ENCODE data around the gene TFAP2C. TPM values are rescaled to one million over a fixed set of nuclear protein-coding genes. Genes with fewer than 3 reads are reported as not detected.
"Not testable (repeated sequence)": the region's sequence is repeated elsewhere in the genome, so short reads cannot be mapped to it uniquely, and the experiment has no call there.

TFAP2C gene
- total RNA-seq, 1 donor from 2014 or later, result 20.5 TPM

- H3K27ac Mint-ChIP-seq, result no peak overlapping the region
- no peaks in the 10 kb centered on the region for H3K36me3 Mint-ChIP-seq
- no peak for DNase-seq (ENCODE audit: extremely low spot score, unreplicated experiment)
- H3K9me3 Mint-ChIP-seq, result no peaks in the 10 kb centered on the region
- H3K27me3 Mint-ChIP-seq, result peaks cover 6% of the 10 kb centered on the region
- TF ChIP-seq, protein P1, sequence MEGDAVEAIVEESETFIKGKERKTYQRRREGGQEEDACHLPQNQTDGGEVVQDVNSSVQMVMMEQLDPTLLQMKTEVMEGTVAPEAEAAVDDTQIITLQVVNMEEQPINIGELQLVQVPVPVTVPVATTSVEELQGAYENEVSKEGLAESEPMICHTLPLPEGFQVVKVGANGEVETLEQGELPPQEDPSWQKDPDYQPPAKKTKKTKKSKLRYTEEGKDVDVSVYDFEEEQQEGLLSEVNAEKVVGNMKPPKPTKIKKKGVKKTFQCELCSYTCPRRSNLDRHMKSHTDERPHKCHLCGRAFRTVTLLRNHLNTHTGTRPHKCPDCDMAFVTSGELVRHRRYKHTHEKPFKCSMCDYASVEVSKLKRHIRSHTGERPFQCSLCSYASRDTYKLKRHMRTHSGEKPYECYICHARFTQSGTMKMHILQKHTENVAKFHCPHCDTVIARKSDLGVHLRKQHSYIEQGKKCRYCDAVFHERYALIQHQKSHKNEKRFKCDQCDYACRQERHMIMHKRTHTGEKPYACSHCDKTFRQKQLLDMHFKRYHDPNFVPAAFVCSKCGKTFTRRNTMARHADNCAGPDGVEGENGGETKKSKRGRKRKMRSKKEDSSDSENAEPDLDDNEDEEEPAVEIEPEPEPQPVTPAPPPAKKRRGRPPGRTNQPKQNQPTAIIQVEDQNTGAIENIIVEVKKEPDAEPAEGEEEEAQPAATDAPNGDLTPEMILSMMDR (conservative IDR thresholded peaks at IDR 0.05), result no peak
- H3K4me1 Mint-ChIP-seq (ENCODE audit: unreplicated experiment), result no peaks in the 10 kb centered on the region
- H3K4me3 Mint-ChIP-seq, result no peak overlapping the region
These were observed 14.9 kb upstream of the TFAP2C start for GRCh38 chr20:56614196-56614595.

DNA sequence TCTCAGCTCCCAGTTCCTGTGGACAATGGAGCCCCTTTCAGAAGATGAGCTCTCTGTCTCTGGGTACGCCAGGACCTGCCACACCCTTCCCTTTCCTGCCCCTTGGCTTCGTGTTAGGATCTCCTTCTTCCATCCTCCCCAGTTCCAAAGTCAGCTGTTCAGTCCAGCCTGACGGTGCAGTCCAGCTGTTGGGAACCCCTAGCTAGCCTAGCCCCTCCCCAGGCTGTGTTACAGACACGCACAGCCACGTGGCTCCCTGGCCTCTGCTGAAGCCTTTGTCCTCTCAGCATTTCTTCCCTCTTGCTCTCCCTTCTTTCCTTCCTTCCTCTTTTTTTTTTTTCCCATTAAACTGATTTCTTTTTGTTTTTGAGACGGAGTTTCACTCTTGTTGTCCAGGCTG, 12.4 kb upstream of the TFAP2C start:
- Mint-ChIP-seq H3K4me1 (ENCODE audit: unreplicated experiment) (no peaks in the 10 kb centered on the region), H3K36me3 (no peaks in the 10 kb centered on the region), H3K27me3 (peaks cover 6% of the 10 kb centered on the region), H3K4me3 (no peak overlapping the region), H3K27ac (no peak overlapping the region), H3K9me3 (no peaks in the 10 kb centered on the region)
- TF ChIP-seq, protein P1 (conservative IDR thresholded peaks at IDR 0.05), result no peak
- no peak for DNase-seq (ENCODE audit: extremely low spot score, unreplicated experiment)

DNA sequence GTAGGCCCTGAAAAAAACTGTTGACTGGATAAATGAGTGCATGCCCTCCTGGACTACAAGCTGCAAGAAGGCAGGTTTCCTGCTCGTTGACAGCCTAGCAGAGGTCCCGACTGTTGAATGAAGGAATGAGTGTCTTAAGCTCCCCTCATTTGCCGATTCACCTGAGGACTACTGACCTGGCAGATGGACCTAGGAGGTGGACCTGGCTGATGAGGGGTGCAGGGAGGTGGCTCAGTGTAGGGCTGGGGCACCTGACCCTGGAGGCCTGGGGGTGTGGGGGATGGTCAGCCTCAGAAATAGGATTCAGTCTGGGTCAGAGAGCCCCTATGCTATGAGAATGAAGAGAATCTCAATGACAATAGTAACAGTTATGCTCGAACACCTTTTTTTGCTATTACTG, 11.6 kb upstream of the TFAP2C start:
- no peak for DNase-seq (ENCODE audit: extremely low spot score, unreplicated experiment)
- Mint-ChIP-seq H3K36me3 (no peaks in the 10 kb centered on the region), H3K4me1 (ENCODE audit: unreplicated experiment) (no peaks in the 10 kb centered on the region), H3K27me3 (peaks cover 6% of the 10 kb centered on the region), H3K27ac (no peak overlapping the region), H3K4me3 (no peak overlapping the region), H3K9me3 (no peaks in the 10 kb centered on the region)
- TF ChIP-seq, protein P1 (conservative IDR thresholded peaks at IDR 0.05), result no peak

DNA sequence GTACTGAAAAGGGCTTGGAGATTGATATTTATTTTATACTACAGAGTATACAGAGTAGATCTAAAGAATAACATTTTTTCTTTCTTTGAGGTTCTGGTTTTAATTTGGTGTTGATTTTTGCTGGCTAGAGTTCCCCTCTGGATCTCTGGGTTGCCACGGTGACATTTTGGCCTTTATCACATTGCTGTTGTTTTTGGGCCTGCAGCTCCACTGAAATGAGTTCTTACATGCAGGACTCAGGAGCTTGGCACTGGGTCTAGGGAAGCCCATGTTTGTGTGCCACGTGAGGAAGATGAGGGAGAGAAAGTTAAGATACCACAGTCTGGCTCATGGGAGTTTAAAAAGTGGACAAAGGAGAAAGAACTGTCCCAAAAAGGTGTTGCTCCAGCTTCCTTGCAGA, 7.4 kb upstream of the TFAP2C start:
- TF ChIP-seq, protein P1 (conservative IDR thresholded peaks at IDR 0.05), result no peak
- H3K36me3 Mint-ChIP-seq, result no peaks in the 10 kb centered on the region
- peaks cover 32% of the 10 kb centered on the region for H3K27me3 Mint-ChIP-seq
- no peak for DNase-seq (ENCODE audit: extremely low spot score, unreplicated experiment)
- H3K9me3 Mint-ChIP-seq, result no peaks in the 10 kb centered on the region
- H3K4me3 Mint-ChIP-seq, result no peak overlapping the region
- H3K4me1 Mint-ChIP-seq (ENCODE audit: unreplicated experiment), result peaks cover 10% of the 10 kb centered on the region
- no peak overlapping the region for H3K27ac Mint-ChIP-seq

DNA sequence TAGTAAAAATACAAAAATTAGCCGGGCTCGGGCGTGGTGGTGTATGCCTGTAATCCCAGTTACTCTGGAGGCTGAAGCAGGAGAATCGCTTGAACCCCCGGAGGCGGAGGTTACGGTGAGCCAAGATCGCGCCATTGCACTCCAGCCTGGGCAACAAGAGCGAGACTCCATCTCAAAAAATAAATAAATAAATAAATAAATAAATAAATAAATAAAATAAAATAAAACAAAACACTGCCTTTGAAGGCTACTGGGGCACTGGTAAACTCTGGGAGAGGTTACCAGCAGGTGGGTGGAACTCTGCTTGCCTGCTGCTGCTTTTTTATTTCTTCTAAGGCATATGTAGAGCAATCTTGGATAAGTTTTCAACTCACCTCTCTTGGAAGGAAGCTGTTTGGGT, 5.2 kb upstream of the TFAP2C start:
- H3K9me3 Mint-ChIP-seq; H3K36me3 Mint-ChIP-seq; H3K27ac Mint-ChIP-seq; DNase-seq (ENCODE audit: extremely low spot score, unreplicated experiment); H3K4me3 Mint-ChIP-seq: not testable (repeated sequence)
- Mint-ChIP-seq H3K4me1 (ENCODE audit: unreplicated experiment) (peaks cover 16% of the 10 kb centered on the region), H3K27me3 (peaks cover 51% of the 10 kb centered on the region)

- no peak overlapping the region for H3K27ac Mint-ChIP-seq
- no peaks in the 10 kb centered on the region for H3K36me3 Mint-ChIP-seq
- H3K4me1 Mint-ChIP-seq (ENCODE audit: unreplicated experiment), result peaks cover 16% of the 10 kb centered on the region
- no peaks in the 10 kb centered on the region for H3K9me3 Mint-ChIP-seq
- DNase-seq (ENCODE audit: extremely low spot score, unreplicated experiment), result no peak
- no peak overlapping the region for H3K4me3 Mint-ChIP-seq
- H3K27me3 Mint-ChIP-seq, result peaks cover 60% of the 10 kb centered on the region
- TF ChIP-seq, protein P1 (conservative IDR thresholded peaks at IDR 0.05), result no peak
These were observed 4.1 kb upstream of the TFAP2C start for GRCh38 chr20:56624786-56625681.
